ENCODE measurements around the gene C10orf105.

Gene C10orf105

GRCh38 chr10:71737001-71737833, 17.6 kb upstream of the C10orf105 start:
- no peak for DNase-seq (ENCODE audit: low spot score)

GRCh38 chr10:71736570-71736952, 17.0 kb upstream of the C10orf105 start:
- DNase-seq (ENCODE audit: low spot score): no peak

- DNase-seq (ENCODE audit: low spot score): no peak
These were observed 16.4 kb upstream of the C10orf105 start for GRCh38 chr10:71735709-71736569.

- DNase-seq (ENCODE audit: low spot score): no peak
These were observed 15.2 kb upstream of the C10orf105 start for GRCh38 chr10:71734797-71735196.

GRCh38 chr10:71731791-71732190, 12.2 kb upstream of the C10orf105 start:
- no peak for DNase-seq (ENCODE audit: low spot score)

- peak; percentile 59 for DNase-seq (ENCODE audit: low spot score)
These were observed 9.6 kb upstream of the C10orf105 start for GRCh38 chr10:71729161-71729636.

GRCh38 chr10:71727738-71728737, 8.5 kb upstream of the C10orf105 start:
- peak; percentile 2 for DNase-seq (ENCODE audit: low spot score)

- DNase-seq (ENCODE audit: low spot score): no peak
These were observed 7.6 kb upstream of the C10orf105 start for GRCh38 chr10:71727105-71727737.

GRCh38 chr10:71726580-71727104, 7.1 kb upstream of the C10orf105 start:
- DNase-seq (ENCODE audit: low spot score): no peak

- no peak for DNase-seq (ENCODE audit: low spot score)
These were observed 6.5 kb upstream of the C10orf105 start for GRCh38 chr10:71725998-71726579.

- DNase-seq (ENCODE audit: low spot score): no peak
These were observed 5.7 kb upstream of the C10orf105 start for GRCh38 chr10:71725249-71725648.

- no peak for DNase-seq (ENCODE audit: low spot score)
These were observed 5.0 kb upstream of the C10orf105 start for GRCh38 chr10:71724539-71724938.

- no peak for DNase-seq (ENCODE audit: low spot score)
These were observed 3.7 kb upstream of the C10orf105 start for GRCh38 chr10:71723311-71723710.

- no peak for DNase-seq (ENCODE audit: low spot score)
These were observed 3.3 kb upstream of the C10orf105 start for GRCh38 chr10:71722849-71723248.

- no peak for DNase-seq (ENCODE audit: low spot score)
These were observed 1.7 kb upstream of the C10orf105 start for GRCh38 chr10:71721313-71721712.

GRCh38 chr10:71720288-71720687, 710 bp upstream of the C10orf105 start:
- no peak for DNase-seq (ENCODE audit: low spot score)

GRCh38 chr10:71719042-71719441, 536 bp downstream of the C10orf105 start:
- DNase-seq (ENCODE audit: low spot score): no peak

GRCh38 chr10:71718165-71718698, 1.3 kb downstream of the C10orf105 start:
- no peak for DNase-seq (ENCODE audit: low spot score)

- DNase-seq (ENCODE audit: low spot score): no peak
These were observed 2.0 kb downstream of the C10orf105 start for GRCh38 chr10:71717551-71717951.

GRCh38 chr10:71717056-71717455, 2.5 kb downstream of the C10orf105 start:
- no peak for DNase-seq (ENCODE audit: low spot score)

Measured in LoVo (cell line).